ENCODE data around the gene ERN1.

The ERN1 gene

GRCh38 chr17:64134216-64134970 lies 4.4 kb upstream of the ERN1 start:
- DNase-seq, result no peak

- DNase-seq, result peak in 1 of 14 donors; percentile 56
These were observed 3.7 kb upstream of the ERN1 start for GRCh38 chr17:64133546-64134215.

GRCh38 chr17:64131606-64132270 lies 1.8 kb upstream of the ERN1 start:
- no peak for DNase-seq

GRCh38 chr17:64130559-64131001 lies 636 bp upstream of the ERN1 start:
- DNase-seq, result peak in 2 of 14 donors; percentile 18 to 49

GRCh38 chr17:64129515-64129764 lies 504 bp downstream of the ERN1 start:
- peak in 1 of 14 donors; percentile 42 for DNase-seq

GRCh38 chr17:64128787-64129514 lies 993 bp downstream of the ERN1 start:
- peak in 1 of 14 donors; percentile 40 for DNase-seq

GRCh38 chr17:64126918-64127317 lies 3.0 kb downstream of the ERN1 start:
- no peak for DNase-seq

GRCh38 chr17:64125937-64126336 lies 4.0 kb downstream of the ERN1 start:
- DNase-seq, result no peak

GRCh38 chr17:64124609-64125008 lies 5.3 kb downstream of the ERN1 start:
- DNase-seq, result no peak

- DNase-seq, result no peak
These were observed 6.8 kb downstream of the ERN1 start for GRCh38 chr17:64123114-64123513.

- DNase-seq, result peak in 1 of 14 donors; percentile 49
These were observed 8.8 kb downstream of the ERN1 start for GRCh38 chr17:64120972-64121786.

- no peak for DNase-seq
These were observed 9.7 kb downstream of the ERN1 start for GRCh38 chr17:64120159-64120810.

- peak in 5 of 14 donors; percentile 5 to 78 (median 27) for DNase-seq
These were observed 11.7 kb downstream of the ERN1 start for GRCh38 chr17:64117981-64118979.

GRCh38 chr17:64115822-64116534 lies 14.0 kb downstream of the ERN1 start:
- no peak for DNase-seq

GRCh38 chr17:64115043-64115698 lies 14.8 kb downstream of the ERN1 start:
- DNase-seq, result no peak

- no peak for DNase-seq
These were observed 16.9 kb downstream of the ERN1 start for GRCh38 chr17:64113006-64113405.

GRCh38 chr17:64111831-64112230 lies 18.1 kb downstream of the ERN1 start:
- DNase-seq, result no peak

GRCh38 chr17:64110379-64111152 lies 19.4 kb downstream of the ERN1 start:
- DNase-seq, result no peak
